ENCODE results near the gene RARA.

RARA gene

DNA sequence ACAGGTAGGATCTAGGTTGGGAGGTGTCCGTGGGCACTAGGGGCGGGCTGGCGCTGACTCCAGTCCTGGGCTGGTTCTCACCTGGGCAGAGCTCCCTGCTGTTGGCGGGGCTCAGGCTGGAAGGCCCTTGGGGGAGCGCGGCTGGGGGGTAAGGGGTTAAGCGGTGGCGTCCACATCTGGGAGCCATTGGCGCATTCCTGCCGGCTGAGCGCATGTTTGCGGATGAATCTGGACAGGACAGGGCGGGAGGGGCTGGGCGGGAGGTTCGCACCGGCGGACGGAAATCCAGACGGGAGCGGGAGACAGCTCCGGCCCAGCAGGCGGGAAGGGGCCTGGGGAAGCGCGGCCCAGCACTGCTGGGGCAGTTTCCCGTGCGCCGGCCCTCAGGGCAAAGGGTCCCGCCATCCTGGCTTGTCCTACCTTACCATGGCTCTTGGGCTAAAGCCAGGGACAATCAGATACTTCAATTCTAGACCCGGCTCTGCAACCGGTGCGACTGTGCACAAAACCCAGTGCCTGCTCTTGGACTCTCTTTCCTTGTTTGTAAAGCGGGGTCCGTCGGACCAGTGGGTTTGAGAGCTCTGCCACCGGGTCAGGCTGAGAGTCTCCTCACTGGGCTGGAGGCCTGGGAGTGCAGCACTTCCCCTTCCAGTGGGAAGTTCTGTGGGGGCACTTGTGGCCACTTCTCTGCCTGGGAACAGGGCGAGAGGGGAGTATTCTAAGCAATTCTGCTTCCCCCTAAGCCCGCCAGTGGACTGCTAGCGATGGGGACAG lies 7.8 kb downstream of the RARA start:
- peak; percentile 25 to 51 for DNase-seq

DNA sequence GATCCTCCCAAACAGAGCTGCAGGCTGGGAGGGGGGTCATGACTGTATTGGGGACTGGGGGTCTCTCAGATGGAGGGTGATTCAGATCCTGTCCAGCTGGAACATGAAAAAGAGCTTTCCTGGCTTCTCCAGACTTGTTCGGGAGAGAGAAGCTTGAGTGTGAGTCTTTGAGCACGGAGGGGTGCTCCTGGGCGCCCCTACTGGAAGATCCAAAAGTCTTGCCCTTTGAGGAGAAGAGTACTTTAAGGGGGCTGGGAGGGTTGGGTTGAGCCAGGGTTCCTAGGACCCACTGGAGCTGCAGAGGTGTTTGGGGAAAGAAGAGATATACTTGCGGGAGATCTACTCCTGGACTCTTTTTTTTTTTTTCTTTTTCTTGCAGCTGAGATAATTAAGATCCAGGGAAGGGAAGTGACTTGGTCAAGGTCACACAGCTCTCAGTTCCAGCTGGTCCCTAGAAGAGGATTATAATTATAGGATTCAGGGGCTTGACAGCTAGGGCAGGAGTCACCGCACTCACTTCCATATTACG lies 8.4 kb downstream of the RARA start:
- DNase-seq, result peak; percentile 28 to 46

DNA sequence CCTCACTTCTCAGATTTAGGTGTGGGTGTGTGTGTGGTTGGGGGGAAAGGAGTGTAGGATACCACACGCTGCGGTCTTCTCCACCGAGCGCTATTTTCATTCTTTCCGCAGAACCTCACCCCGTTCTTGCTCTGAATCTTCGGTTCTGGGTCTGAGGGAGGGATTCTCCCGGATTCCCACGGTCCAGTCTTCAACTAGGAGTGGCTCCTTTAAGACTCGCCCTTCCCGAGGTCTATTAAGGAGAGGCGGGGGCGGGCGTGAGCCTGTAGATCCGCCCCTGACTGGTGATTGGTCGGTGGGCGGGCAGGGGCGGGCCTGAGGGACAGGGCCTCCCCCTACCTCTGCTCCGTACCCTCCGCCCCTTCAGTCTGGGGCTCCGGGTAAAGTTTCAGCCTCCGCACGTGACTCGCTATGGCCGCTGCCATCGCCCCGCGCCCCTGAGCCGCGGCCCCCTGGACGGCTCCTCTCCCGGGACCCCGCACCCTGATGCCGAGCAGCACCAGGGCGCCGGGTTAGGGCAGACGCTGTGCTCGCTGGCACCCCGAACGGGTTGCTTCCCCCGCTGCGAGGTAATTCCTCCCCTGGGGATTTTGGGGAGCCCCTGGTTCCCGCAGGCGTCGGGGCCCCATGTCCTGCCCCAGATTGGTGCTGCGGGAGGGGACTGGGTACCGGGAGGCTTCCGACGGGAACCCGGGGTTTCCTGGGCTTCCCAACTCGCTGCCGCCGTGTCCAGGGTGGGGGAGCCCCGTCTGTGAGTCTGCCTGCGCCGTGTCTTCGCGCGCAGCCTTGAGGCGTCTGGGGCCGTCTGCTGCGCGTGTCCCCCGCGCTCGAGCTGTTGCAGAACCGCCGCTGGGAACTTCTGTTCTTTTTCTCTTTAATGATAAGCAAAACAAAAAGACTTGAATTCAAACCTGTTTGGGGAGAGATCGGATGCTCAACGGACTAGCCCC lies 9.2 kb downstream of the RARA start:
- peak; percentile 80 to 81 for DNase-seq

DNA sequence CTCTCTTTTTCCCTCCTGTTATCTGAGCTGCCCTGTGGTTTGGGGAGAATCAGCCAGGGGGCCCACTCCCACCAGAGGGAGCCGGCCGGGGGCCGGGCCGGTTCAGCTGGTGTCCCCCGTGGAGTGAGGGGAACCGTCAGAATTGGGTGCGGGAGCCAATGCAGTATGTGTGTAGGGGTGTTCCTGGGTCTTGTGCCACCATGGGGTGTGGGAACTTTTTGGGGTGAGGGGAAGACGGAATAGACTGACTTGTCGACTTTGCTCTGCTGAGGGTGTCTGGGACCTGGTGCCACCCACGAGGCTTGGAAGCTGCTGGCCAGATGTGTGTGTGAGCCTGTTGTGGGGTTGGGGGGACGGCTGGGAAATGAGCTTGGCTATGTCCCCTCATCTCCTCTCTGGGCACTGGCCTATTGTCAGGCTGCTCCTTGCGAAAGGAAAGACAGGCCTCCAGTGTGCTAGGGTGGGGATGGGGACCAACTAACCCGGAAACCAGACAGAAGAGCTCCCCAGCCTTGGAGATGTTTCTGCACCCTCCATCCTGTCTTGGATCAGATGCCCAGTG lies 9.9 kb downstream of the RARA start:
- DNase-seq, result no peak

- no peak for DNase-seq
Measured at GRCh38 chr17:40319651-40320540, 10.9 kb downstream of the RARA start.

- DNase-seq, result no peak
Measured at GRCh38 chr17:40320756-40321523, 12.0 kb downstream of the RARA start.

GRCh38 chr17:40321524-40321929 lies 12.5 kb downstream of the RARA start:
- no peak for DNase-seq

DNA sequence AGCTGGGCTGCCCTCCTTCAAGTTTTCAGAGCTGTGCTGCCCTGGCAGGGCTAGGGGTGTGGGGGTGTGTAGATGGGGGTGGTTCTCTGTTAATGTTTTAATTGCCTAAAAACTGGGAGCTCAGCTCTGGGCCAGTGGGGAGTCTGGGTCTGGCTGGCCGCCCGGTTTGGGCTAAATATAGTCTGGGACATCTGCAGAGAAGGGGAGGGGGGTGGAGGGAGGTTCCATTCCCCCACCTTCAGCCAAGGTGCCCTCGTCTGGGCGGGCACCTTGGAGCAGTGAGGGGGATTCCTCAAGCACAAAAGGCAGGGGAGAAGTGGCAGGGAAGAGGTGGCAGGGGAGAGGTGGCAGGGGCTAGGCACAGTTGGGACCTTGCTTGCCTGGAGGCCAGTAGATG lies 13.0 kb downstream of the RARA start:
- no peak for DNase-seq

GRCh38 chr17:40322358-40323315 lies 13.7 kb downstream of the RARA start:
- DNase-seq, result peak; percentile 18 to 29

- no peak for DNase-seq
Measured at GRCh38 chr17:40323391-40324381, 14.7 kb downstream of the RARA start.

- no peak for DNase-seq
Measured at GRCh38 chr17:40325156-40326013, 16.4 kb downstream of the RARA start.

DNA sequence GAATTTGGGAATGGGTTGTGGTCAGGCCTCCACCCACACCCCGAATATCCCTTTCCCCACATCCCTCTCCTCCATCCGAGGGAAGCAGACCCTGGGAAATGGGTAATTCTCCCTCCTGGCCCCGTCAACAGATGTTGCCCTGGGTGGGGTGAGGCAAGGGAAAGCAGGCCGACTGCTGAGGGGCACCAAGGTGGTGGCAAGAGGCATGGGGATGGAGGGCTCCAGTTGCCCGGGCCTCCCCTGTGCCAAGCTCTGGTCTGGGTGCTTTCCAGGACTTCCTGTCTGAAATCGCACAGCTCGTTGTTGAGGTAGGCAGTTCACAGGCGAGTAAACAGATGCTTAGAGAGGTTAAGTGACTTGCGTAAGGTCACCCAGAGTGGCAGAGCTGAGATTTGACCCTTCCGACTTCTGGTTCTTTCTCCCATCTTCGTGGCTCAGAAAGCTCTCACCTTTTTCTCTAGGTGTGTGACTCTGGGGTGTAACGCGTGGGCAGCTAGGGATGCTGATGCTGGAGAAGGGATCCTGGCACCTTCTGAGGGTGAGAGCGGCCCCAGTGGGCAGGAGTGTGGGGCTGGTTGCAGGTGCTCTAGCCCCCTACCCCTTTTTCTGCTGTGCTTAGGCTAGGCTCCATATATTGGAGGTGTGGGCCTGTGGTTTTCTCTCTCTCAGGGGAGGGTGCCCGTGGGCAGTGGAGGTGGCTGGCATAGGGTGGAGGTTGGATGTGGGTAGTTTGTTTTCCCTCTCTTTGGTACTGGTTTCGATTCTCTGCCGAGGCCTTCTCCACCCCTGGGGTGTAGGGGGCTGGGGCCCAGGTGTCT lies 17.2 kb downstream of the RARA start:
- DNase-seq, result no peak

GRCh38 chr17:40326832-40327199 lies 17.8 kb downstream of the RARA start:
- no peak for DNase-seq

GRCh38 chr17:40327244-40327729 lies 18.3 kb downstream of the RARA start:
- DNase-seq, result no peak

- DNase-seq, result no peak
Measured at GRCh38 chr17:40327735-40328385, 18.9 kb downstream of the RARA start.

DNA sequence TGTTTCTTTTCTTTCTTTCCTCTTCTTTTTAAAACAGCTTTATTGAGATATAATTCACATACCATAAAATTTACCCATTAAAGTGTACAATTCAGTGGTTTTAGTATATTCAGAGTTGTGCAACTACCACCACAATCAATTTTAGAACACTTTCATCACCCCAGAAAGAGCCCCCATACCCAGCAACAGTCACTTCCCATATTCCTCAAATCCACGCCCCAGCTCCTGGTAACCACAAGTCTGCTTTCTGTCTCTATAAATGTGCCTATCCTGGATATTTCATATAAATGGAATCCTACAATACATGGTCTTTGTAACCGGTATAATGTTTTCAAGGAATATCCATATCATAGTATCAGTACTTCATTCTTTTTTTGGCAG lies 19.4 kb downstream of the RARA start:
- no peak for DNase-seq
